OCI-LY7 (cell line): Measurements from ENCODE around the gene RALA. TPM values are rescaled to one million over a fixed set of nuclear protein-coding genes. Genes with fewer than 3 reads are reported as not detected.

Experiments
- BruUV-seq: library from RNA; stranded (reverse); fragments of 400-500 nt; replicated peaks from 2 replicates; lab custom pipeline; 2021; lab: Mats Ljungman, UMichigan
- CTCF ChIA-PET: fragments of 300-600 bp; sonication (Branson Sonifier 250); formaldehyde crosslinking; loops from one replicate; lab custom pipeline; 2022; ENCODE audit warnings: antibody characterized with exemption; ENCODE audit not compliant: unreplicated experiment; lab: Charles Lee
- POLR2A ChIA-PET: fragments of 300-600 bp; sonication (Branson Sonifier 250); formaldehyde crosslinking; loops from one replicate; lab custom pipeline; 2022; ENCODE audit warnings: antibody characterized with exemption; lab: Charles Lee
- DNase-seq: peaks from one replicate; pipeline ENCODE4 v3.0.0-alpha.2; 2015; ENCODE audit warnings: low spot score
- H2AFZ ChIP-seq: fragments of 200-600 bp; sonication (generic), shearing (Covaris generic); 2 replicates; pipeline ENCODE4 v1.6.1; 2014; ENCODE audit warnings: mild to moderate bottlenecking, antibody characterized with exemption, low read length, moderate library complexity
- H3K27ac ChIP-seq: fragments of 200-600 bp; sonication (generic); 2 replicates; pipeline ENCODE4 v1.5.1; 2014; ENCODE audit warnings: mixed run types, low read depth, mild to moderate bottlenecking, moderate library complexity, low read length, inconsistent platforms; ENCODE audit not compliant: poor library complexity, severe bottlenecking
- H3K36me3 ChIP-seq: fragments of 200-600 bp; sonication (generic); 2 replicates; pipeline ENCODE4 v1.6.1; 2014; ENCODE audit warnings: mild to moderate bottlenecking, antibody characterized with exemption, low read length, moderate library complexity, mixed read lengths; ENCODE audit not compliant: insufficient read depth
- H3K4me1 ChIP-seq: fragments of 200-600 bp; sonication (generic); 2 replicates; pipeline ENCODE4 v1.5.1; 2014; ENCODE audit warnings: mild to moderate bottlenecking, low read length; ENCODE audit not compliant: insufficient read depth, poor library complexity, severe bottlenecking
- H3K4me2 ChIP-seq: fragments of 200-600 bp; sonication (generic); 2 replicates; pipeline ENCODE4 v1.6.1; 2014; ENCODE audit warnings: mild to moderate bottlenecking, low read length
- H3K4me3 ChIP-seq: fragments of 200-600 bp; sonication (generic); 2 replicates; pipeline ENCODE4 v1.5.1; 2014; ENCODE audit warnings: mild to moderate bottlenecking, low read depth, low read length; ENCODE audit not compliant: poor library complexity, severe bottlenecking
- H3K79me2 ChIP-seq: fragments of 200-600 bp; sonication (generic); 2 replicates; pipeline ENCODE4 v1.6.1; 2016; ENCODE audit warnings: low read depth, mild to moderate bottlenecking, low read length, moderate library complexity, mixed read lengths; ENCODE audit not compliant: insufficient read depth
- H3K9me2 ChIP-seq: fragments of 200-600 bp; sonication (generic); 2 replicates; pipeline ENCODE4 v1.6.1; 2016; ENCODE audit warnings: mild to moderate bottlenecking, low read length, mixed read lengths; ENCODE audit not compliant: insufficient read depth
- H3K9me3 ChIP-seq: fragments of 200-600 bp; sonication (generic); 2 replicates; pipeline ENCODE4 v1.6.1; 2014; ENCODE audit warnings: mild to moderate bottlenecking, mixed run types, low read length, mixed read lengths
- H4K20me1 ChIP-seq: fragments of 200-600 bp; sonication (generic); 2 replicates; pipeline ENCODE4 v1.6.1; 2014; ENCODE audit warnings: mild to moderate bottlenecking, antibody characterized with exemption, low read length, moderate library complexity, mixed read lengths; ENCODE audit not compliant: insufficient read depth
- EZH2phosphoT487 ChIP-seq: fragments of 200-600 bp; sonication (generic); IDR thresholded peaks from 2 replicates; pipeline ENCODE4 v1.6.1; 2018; ENCODE audit warnings: low read depth, borderline replicate concordance, mild to moderate bottlenecking, mixed run types, antibody characterized with exemption, low read length, moderate library complexity, mixed read lengths
- intact Hi-C: fragments of 100-400 bp; cut with micrococcal nuclease; formaldehyde crosslinking; loops from one replicate; pipeline ENCODE4 v1.10.0; 2022; ENCODE audit not compliant: unreplicated experiment
- total RNA-seq, 2 experiments: library from RNA; depleted of rRNA in 1 of 2; stranded (reverse); fragments of >200 nt in 1 of 2; shearing (Covaris generic) in 1 of 2; gene quantifications; 2 replicates each; pipeline ENCODE4 v1.2.3, GENCODE V29; 2014 to 2022
- TF ChIP-seq, protein P1 (sequence below): fragments of 200-600 bp; sonication (generic); conservative IDR thresholded peaks from 2 replicates; pipeline ENCODE4 v1.5.1; 2014; ENCODE audit warnings: mild to moderate bottlenecking, antibody characterized with exemption, low read length, moderate library complexity, mixed read lengths

RALA gene
- total RNA-seq, 2 experiments from 2014 or later: 6.4 to 31.0 TPM

DNA sequence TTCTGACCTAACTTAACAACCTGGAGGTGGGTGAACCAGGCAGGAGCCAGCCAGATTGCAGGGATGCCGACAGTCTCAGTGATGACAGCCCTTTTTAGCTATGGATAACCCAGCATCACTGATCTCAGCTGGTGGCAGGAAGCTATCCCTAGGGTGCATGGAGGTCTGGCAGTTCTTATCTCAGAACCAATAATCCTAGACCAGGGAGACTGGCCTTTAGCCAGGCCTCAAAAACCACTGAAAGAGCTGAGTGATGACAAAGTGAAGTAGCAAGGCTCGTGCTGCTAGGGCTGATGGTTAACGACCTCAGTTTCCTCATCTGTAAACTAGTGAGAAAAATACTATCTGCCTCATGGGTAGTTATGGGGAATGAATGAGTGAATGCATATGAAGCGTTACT is 112.5 kb downstream of the RALA start:
- peaks cover 35% of the 10 kb centered on the region for H3K4me1 ChIP-seq
- no peaks in the 10 kb centered on the region for H3K9me2 ChIP-seq
- no peaks in the 10 kb centered on the region for H4K20me1 ChIP-seq
- H3K27ac ChIP-seq: no peak overlapping the region
- ChIA-PET POLR2A (interaction anchor here (0.5 to 1.7 kb wide), 8 partner anchors 10 to 342 kb away, joined by 3 to 6 read pairs (median 4); no protein-coding TSS in a partner anchor), CTCF (interaction anchor here (0.6 to 2.8 kb wide), 2 partner anchors 10 to 1903 kb away, joined by 3 to 13 read pairs; no protein-coding TSS in a partner anchor)
- H3K79me2 ChIP-seq: peaks cover 32% of the 10 kb centered on the region
- no peak overlapping the region for H2AFZ ChIP-seq
- TF ChIP-seq EZH2phosphoT487: no peak
- TF ChIP-seq, protein P1, sequence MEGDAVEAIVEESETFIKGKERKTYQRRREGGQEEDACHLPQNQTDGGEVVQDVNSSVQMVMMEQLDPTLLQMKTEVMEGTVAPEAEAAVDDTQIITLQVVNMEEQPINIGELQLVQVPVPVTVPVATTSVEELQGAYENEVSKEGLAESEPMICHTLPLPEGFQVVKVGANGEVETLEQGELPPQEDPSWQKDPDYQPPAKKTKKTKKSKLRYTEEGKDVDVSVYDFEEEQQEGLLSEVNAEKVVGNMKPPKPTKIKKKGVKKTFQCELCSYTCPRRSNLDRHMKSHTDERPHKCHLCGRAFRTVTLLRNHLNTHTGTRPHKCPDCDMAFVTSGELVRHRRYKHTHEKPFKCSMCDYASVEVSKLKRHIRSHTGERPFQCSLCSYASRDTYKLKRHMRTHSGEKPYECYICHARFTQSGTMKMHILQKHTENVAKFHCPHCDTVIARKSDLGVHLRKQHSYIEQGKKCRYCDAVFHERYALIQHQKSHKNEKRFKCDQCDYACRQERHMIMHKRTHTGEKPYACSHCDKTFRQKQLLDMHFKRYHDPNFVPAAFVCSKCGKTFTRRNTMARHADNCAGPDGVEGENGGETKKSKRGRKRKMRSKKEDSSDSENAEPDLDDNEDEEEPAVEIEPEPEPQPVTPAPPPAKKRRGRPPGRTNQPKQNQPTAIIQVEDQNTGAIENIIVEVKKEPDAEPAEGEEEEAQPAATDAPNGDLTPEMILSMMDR: no peak
- no TSS peak for BruUV-seq
- H3K4me3 ChIP-seq: peak overlapping the region; percentile 86
- H3K4me2 ChIP-seq: peak overlapping the region; percentile 94
- no peak for DNase-seq
- intact Hi-C loops: no loop called here
- H3K9me3 ChIP-seq: no peaks in the 10 kb centered on the region
- peaks cover 13% of the 10 kb centered on the region for H3K36me3 ChIP-seq

DNA sequence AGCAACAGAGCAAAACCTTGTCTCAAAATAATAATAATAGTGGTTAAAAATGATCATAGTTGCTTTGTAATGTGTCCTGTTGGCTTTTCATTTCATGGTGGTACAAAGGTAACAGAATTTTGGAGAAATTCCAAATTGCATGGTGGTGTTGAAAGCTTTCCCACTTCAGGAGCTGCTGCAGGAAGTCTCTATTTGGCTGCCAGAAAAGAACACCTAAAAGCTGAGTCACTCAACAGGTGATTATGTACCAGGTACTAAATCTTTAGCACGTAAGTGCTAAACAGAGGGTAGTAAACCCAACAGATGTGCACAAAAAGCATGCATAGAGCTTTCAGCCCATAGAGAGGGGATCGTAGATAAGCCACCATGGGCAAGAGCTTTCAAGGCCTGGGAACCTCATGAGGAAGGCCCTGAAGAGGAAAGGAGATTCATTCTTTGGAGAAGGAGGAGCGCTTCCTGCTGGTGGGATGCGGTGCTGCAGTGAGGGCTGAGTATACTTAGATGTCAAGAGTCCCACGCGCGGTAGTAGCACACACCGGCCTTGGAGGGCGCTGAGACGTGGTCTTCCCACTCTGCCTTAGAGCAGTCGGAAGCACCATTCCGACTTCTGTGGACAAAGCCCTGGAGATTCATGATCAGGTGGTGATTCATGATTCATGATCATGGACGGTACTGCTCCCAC is 118.7 kb downstream of the RALA start:
- intact Hi-C loops: no loop called here
- no peak for DNase-seq
- no peaks in the 10 kb centered on the region for H4K20me1 ChIP-seq
- H2AFZ ChIP-seq: no peak overlapping the region
- H3K27ac ChIP-seq: no peak overlapping the region
- no peaks in the 10 kb centered on the region for H3K4me1 ChIP-seq
- ChIA-PET CTCF (interaction anchor here (1.5 to 1.6 kb wide), 2 partner anchors 16 to 162 kb away, joined by 4 to 5 read pairs; no protein-coding TSS in a partner anchor), POLR2A (interaction anchor here (0.7 to 1.3 kb wide), 2 partner anchors 162 to 1560 kb away, joined by 3 read pairs; no protein-coding TSS in a partner anchor)
- no peaks in the 10 kb centered on the region for H3K9me2 ChIP-seq
- H3K9me3 ChIP-seq: no peaks in the 10 kb centered on the region
- no peak overlapping the region for H3K4me3 ChIP-seq
- no TSS peak for BruUV-seq
- peaks cover 18% of the 10 kb centered on the region for H3K36me3 ChIP-seq
- H3K79me2 ChIP-seq: peaks cover 12% of the 10 kb centered on the region; the same call in 1 of the 2 replicates
- TF ChIP-seq, protein P1: peak; percentile 63
- no peak for TF ChIP-seq EZH2phosphoT487
- H3K4me2 ChIP-seq: no peak overlapping the region

DNA sequence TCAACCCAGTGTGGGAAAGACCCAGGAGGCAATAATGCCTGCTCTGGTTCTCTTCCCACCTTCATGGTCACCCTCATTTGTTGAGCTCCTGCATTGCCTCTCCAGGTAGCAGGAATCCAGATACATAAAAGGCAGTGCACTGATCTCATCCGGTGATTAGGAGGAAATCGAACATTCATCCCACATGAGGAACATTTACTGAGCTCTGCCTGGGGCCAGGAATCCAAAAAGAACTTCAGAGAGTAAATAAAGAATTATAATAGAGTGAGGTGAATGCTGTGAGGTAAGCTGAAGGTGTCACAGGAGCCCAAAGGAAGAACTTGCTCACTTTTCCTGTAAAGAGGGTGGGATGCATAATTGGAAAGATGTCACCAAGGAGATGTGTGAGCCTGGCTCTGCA is 121.2 kb downstream of the RALA start:
- H3K4me1 ChIP-seq: no peaks in the 10 kb centered on the region
- BruUV-seq: no TSS peak
- CTCF ChIA-PET: interaction anchor here (1.0 to 4.5 kb wide), 4 partner anchors 9 to 166 kb away, joined by 3 to 18 read pairs (median 8); no protein-coding TSS in a partner anchor
- H2AFZ ChIP-seq: no peak overlapping the region
- no peak overlapping the region for H3K4me2 ChIP-seq
- POLR2A ChIA-PET: interaction anchor here (0.9 to 1.4 kb wide), 2 partner anchors 11 to 162 kb away, joined by 3 to 4 read pairs; no protein-coding TSS in a partner anchor
- intact Hi-C loops: loop anchor here (5.0 kb wide), 1 partner anchor 122 kb away; the partner anchor contains the start of gene RALA
- peaks cover 12% of the 10 kb centered on the region; the same call in 1 of the 2 replicates for H3K79me2 ChIP-seq
- H3K9me3 ChIP-seq: no peaks in the 10 kb centered on the region
- no peak for TF ChIP-seq EZH2phosphoT487
- TF ChIP-seq, protein P1: no peak
- H3K36me3 ChIP-seq: peaks cover 9% of the 10 kb centered on the region; the same call in 1 of the 2 replicates
- H3K27ac ChIP-seq: no peak overlapping the region
- no peak for DNase-seq
- no peaks in the 10 kb centered on the region for H4K20me1 ChIP-seq
- H3K4me3 ChIP-seq: no peak overlapping the region
- no peaks in the 10 kb centered on the region for H3K9me2 ChIP-seq
